ENCODE results near the gene PLP2.

PLP2 gene

GRCh38 chrX:49212209-49212608 lies 40.5 kb downstream of the PLP2 start:
- no peak for DNase-seq

DNA sequence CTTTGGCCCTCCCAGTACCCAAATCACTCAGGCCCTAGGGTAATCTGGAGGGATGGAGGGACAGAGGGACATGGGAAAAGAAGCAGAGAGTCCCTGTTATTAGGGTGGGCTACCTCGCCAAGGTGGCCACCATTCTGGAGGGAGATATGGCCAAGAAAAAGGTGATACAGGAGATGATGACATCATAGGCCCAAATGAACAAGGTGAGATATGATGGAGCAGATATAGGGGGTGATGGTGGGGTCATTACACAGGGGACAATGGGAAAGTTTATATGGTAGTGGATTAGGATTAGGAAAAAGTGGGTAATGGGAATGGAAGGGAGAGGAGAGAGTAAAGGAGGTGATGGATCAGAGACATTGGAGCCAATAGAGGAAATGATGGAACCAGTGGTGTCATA lies 41.2 kb downstream of the PLP2 start:
- DNase-seq, result no peak

- DNase-seq, result no peak
Measured at GRCh38 chrX:49214416-49214815, 42.7 kb downstream of the PLP2 start.

DNA sequence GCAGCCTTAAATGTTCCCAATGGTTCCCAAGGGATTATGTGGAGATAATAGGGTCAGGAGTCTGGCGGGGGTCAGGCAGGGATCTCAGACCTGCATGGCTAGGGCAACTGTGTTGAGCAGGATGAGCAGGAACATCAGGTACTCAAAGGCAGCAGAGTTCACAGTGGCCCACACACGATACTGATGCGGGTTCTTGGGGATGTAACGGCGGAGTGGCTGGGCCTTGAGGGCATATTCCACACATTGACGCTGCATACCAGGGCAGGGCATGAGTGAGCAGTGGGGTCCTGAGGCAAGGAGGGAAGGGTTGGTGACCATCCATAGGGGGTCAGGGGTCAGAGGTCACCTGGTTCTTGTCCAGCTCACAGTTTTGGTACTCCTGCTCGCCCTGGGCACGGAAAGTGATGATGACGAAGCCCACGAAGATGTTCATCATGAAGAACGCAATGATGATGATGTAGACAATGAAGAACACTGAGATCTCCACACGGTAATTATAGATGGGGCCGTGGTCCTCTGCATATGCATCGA lies 43.4 kb downstream of the PLP2 start:
- no peak for DNase-seq

DNA sequence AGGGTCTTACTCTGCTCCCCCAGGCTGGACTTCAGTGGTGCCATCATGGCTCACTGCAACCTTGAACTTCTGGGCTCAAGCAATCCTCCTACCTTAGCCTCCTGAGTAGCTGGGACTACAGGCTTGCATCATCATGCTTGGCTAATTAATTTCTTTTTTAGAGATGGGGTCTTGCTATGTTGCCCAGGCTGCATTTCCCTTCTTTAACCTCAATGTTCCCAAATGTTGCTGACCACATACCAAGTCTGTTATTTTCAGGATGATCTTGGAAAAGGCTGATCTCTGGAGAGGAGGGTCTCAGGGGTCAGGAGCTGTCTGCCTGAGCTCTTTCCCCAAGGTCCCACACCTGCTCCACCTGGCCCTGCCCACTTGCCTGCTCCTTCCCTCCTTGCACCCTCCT lies 48.4 kb downstream of the PLP2 start:
- DNase-seq, result no peak

DNA sequence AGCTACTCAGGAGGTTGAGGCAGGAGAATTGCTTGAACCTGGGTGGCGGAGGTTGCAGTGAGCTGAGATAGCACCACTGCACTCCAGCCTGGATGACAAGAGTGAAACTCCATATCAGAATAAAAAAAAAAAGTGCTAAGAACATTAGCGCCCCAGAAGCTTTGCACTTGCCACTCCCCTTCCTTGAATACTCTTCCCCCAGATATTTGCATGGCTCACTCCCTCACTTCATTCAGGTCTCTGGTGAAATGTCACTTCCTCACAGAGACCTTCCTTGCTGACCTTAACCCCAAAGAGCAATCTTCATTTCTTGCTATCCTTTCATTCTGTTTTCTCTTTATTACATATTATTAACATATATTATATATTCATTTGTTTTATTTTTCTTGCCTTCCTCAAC lies 50.2 kb downstream of the PLP2 start:
- DNase-seq, result no peak
